ENCODE data around the gene INTS12.

GRCh38 chr4:105712766-105713165 is 4.3 kb upstream of the INTS12 start:
- no peak for TF ChIP-seq CTCF (tag by site-specific recombination; IDR thresholded peaks at IDR 0.05)
- TF ChIP-seq ZNF747 (tag by site-specific recombination; IDR thresholded peaks at IDR 0.05) = no peak
- TF ChIP-seq ZNF112 (tag by site-specific recombination; IDR thresholded peaks at IDR 0.05) = no peak
- no peak for TF ChIP-seq ZNF302 (tag by site-specific recombination; IDR thresholded peaks at IDR 0.05; ENCODE audit: low read depth)
- no peak for TF ChIP-seq ZNF140 (tag by site-specific recombination; IDR thresholded peaks at IDR 0.05)

Data from HEK293 (cell line).